ENCODE data around the gene MAPK7.

The MAPK7 gene

GRCh38 chr17:19397556-19398041, 19.3 kb downstream of the MAPK7 start:
- DNase-seq (ENCODE audit: low read depth) = no peak
- TF ChIP-seq CTCF (conservative IDR thresholded peaks at IDR 0.05; ENCODE audit: control insufficient read depth, insufficient read depth, low read depth, low read length) = no peak
- H3K4me3 ChIP-seq (ENCODE audit: control insufficient read depth, low read depth, low read length) = no peak overlapping the region

- TF ChIP-seq CTCF (conservative IDR thresholded peaks at IDR 0.05; ENCODE audit: control insufficient read depth, insufficient read depth, low read depth, low read length) = no peak
- no peak overlapping the region for H3K4me3 ChIP-seq (ENCODE audit: control insufficient read depth, low read depth, low read length)
- peak; percentile 74 for DNase-seq (ENCODE audit: low read depth)
These were observed 20.2 kb downstream of the MAPK7 start for GRCh38 chr17:19398301-19399181.

GRCh38 chr17:19399750-19400450, 21.6 kb downstream of the MAPK7 start:
- no peak overlapping the region for H3K4me3 ChIP-seq (ENCODE audit: control insufficient read depth, low read depth, low read length)
- TF ChIP-seq CTCF (conservative IDR thresholded peaks at IDR 0.05; ENCODE audit: control insufficient read depth, insufficient read depth, low read depth, low read length) = no peak
- DNase-seq (ENCODE audit: low read depth) = no peak

- no peak for DNase-seq (ENCODE audit: low read depth)
- TF ChIP-seq CTCF (conservative IDR thresholded peaks at IDR 0.05; ENCODE audit: control insufficient read depth, insufficient read depth, low read depth, low read length) = no peak
- no peak overlapping the region for H3K4me3 ChIP-seq (ENCODE audit: control insufficient read depth, low read depth, low read length)
These were observed 23.2 kb downstream of the MAPK7 start for GRCh38 chr17:19401321-19402010.

- no peak for TF ChIP-seq CTCF (conservative IDR thresholded peaks at IDR 0.05; ENCODE audit: control insufficient read depth, insufficient read depth, low read depth, low read length)
- no peak overlapping the region for H3K4me3 ChIP-seq (ENCODE audit: control insufficient read depth, low read depth, low read length)
- DNase-seq (ENCODE audit: low read depth) = no peak
These were observed 23.9 kb downstream of the MAPK7 start for GRCh38 chr17:19402171-19402570.

- no peak for TF ChIP-seq CTCF (conservative IDR thresholded peaks at IDR 0.05; ENCODE audit: control insufficient read depth, insufficient read depth, low read depth, low read length)
- H3K4me3 ChIP-seq (ENCODE audit: control insufficient read depth, low read depth, low read length) = no peak overlapping the region
- no peak for DNase-seq (ENCODE audit: low read depth)
These were observed 24.7 kb downstream of the MAPK7 start for GRCh38 chr17:19403021-19403420.
